ENCODE data around the gene C1orf105.

C1orf105 gene

DNA sequence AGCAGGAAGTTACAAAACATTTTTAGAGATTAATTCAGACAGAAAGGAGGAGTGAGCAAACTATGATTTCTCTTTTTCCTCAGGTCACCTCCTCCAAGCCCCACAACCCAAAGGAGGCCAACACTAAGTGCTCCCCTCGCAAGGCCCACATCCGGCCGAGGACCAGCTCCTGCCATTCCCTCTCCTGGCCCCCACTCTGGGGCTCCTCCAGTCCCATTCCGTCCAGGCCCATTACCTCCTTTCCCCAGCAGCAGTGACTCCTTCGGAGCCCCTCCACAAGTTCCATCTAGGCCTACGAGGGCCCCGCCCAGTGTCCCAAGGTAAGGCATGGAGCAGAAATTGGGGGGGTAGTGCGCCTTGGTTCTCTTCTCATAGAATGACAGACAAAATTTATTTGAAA is 32.0 kb upstream of the C1orf105 start:
- no peak overlapping the region for H3K4me3 ChIP-seq (ENCODE audit: low read depth, low read length)
- TF ChIP-seq, protein P1, sequence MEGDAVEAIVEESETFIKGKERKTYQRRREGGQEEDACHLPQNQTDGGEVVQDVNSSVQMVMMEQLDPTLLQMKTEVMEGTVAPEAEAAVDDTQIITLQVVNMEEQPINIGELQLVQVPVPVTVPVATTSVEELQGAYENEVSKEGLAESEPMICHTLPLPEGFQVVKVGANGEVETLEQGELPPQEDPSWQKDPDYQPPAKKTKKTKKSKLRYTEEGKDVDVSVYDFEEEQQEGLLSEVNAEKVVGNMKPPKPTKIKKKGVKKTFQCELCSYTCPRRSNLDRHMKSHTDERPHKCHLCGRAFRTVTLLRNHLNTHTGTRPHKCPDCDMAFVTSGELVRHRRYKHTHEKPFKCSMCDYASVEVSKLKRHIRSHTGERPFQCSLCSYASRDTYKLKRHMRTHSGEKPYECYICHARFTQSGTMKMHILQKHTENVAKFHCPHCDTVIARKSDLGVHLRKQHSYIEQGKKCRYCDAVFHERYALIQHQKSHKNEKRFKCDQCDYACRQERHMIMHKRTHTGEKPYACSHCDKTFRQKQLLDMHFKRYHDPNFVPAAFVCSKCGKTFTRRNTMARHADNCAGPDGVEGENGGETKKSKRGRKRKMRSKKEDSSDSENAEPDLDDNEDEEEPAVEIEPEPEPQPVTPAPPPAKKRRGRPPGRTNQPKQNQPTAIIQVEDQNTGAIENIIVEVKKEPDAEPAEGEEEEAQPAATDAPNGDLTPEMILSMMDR (conservative IDR thresholded peaks at IDR 0.05; ENCODE audit: low read depth, low read length), result no peak
- no peak for DNase-seq (ENCODE audit: low read depth)

DNA sequence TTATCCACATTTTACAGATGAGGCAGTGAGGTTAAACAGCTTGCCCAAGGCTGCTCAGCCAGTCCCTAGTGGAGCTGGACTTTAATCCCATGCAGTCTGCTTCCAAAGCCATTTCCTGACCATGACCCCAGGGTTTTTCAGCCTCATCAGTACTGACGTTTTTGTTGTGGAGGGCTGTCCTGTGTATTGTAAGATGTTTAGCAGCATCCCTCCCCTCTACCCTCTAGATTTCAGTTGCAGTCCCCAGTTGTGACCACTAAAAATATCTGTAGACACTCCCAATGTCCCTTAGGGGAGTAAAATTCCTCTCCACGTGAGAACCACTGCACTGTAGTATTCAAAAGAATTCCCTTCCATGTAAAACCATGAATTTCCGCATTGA is 30.2 kb upstream of the C1orf105 start:
- no peak overlapping the region for H3K4me3 ChIP-seq (ENCODE audit: low read depth, low read length)
- TF ChIP-seq, protein P1 (conservative IDR thresholded peaks at IDR 0.05; ENCODE audit: low read depth, low read length), result no peak
- no peak for DNase-seq (ENCODE audit: low read depth)

DNA sequence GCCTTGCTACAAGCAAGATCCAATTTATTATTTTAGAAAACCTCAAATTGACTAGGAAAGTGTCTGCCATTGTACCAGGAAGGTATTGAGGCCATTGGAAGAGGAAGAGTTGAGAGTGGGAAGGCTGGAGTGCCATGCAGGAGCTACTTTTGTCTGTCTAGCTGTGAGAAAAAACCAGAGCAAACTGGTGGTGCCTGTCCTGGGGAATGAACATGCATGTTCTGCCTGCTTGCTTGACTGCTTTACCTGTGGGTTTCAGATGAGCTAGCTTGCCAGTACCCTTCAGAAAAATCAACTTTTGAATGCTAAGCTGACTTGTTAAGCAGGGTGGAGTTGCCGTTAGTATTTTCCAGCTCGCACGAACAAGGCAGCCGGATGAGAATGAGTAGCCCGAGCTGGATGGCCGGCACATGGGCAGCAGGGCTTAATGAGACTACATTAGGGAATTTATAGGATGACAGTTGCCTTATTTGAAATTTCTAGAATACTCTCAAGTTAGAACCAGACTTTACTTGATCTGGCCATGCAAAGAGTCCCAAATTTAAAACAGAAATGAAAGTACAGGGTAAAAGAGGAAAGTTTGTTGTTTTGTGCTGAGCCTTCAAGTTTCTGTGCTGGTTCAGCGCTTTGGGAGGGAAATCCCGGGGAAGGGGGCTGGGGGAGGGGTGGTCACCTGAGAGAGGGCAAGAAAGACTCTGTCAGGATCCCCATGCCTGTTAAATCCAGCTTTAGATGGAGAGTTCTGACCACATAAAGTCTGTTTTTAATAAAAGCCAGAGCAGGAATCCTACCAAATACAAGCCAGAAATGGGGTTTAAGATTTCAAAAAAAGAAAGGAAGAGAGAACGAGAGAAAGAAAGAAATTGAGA is 29.6 kb upstream of the C1orf105 start:
- H3K4me3 ChIP-seq (ENCODE audit: low read depth, low read length), result no peak overlapping the region
- TF ChIP-seq, protein P1 (conservative IDR thresholded peaks at IDR 0.05; ENCODE audit: low read depth, low read length), result no peak
- no peak for DNase-seq (ENCODE audit: low read depth)

GRCh38 chr1:172391976-172392375 is 28.5 kb upstream of the C1orf105 start:
- DNase-seq (ENCODE audit: low read depth), result no peak
- H3K4me3 ChIP-seq (ENCODE audit: low read depth, low read length), result no peak overlapping the region
- TF ChIP-seq, protein P1 (conservative IDR thresholded peaks at IDR 0.05; ENCODE audit: low read depth, low read length), result no peak

DNA sequence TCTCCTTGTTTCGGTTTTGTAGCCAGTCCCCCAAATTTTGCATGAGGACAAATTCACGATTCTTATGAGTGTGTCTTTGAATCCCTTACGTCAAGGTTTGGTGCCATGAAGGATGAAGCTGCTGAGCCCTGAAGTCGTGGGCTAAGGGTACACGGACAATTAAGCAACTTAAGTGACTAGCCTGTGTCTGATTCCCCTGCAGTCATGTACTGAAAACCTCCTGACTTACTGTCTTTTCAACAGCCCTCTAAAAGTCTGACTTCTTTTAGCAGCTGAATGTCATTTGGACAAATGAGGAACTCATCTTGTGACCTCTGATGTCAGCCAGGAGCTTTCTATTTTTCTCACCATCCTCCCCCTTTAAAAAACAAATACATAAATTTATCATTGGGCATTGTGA is 27.1 kb upstream of the C1orf105 start:
- DNase-seq (ENCODE audit: low read depth), result no peak
- TF ChIP-seq, protein P1 (conservative IDR thresholded peaks at IDR 0.05; ENCODE audit: low read depth, low read length), result no peak
- no peak overlapping the region for H3K4me3 ChIP-seq (ENCODE audit: low read depth, low read length)

DNA sequence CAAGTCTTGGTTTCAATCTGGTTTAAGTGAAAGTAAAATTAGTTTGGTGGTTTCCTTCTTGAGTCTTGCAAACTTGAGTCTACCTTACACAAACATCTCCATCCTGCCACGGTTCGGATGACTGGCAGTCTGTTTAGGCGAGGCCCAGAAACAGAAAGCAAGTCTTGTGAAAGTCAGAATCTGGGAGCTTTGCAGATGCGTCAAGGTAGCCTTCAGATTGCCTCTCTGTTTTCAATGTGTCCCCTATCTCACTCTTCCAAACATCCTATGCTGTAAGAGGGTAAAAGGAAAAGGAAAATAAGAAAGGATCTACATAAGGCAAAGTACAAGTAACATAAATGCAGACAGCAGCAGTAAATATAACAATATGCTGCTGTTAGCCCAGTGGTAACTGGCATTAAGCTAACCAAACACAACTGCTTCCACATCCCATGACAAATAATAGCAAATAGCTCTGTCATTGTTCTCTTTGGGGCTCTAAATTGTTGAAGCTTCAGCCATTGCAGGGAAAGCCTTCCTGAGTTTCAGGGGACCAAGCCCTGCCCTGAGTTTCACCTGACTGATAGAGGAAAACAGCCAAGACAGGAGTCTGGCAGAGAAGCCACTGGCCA is 26.2 kb upstream of the C1orf105 start:
- TF ChIP-seq, protein P1 (conservative IDR thresholded peaks at IDR 0.05; ENCODE audit: low read depth, low read length), result no peak
- DNase-seq (ENCODE audit: low read depth), result peak; percentile 50
- no peak overlapping the region for H3K4me3 ChIP-seq (ENCODE audit: low read depth, low read length)

Measured in choroid plexus epithelial cell (primary cell).